GM23338 (cell line): ENCODE results near the gene IRS1.

Experiments used
- EZH2 ChIP-seq: fragments of 200-600 bp; sonication (generic); IDR thresholded peaks from one replicate; pipeline ENCODE4 v1.8.0; 2017; ENCODE audit warnings: antibody characterized with exemption, mild to moderate bottlenecking, low read depth; ENCODE audit not compliant: unreplicated experiment
- POLR2AphosphoS5 ChIP-seq: IDR thresholded peaks from 2 replicates; pipeline ENCODE4 v1.6.1; 2016; ENCODE audit warnings: antibody characterized with exemption, low read depth
- TF ChIP-seq, protein P1 (sequence below), 2 experiments: fragments of 200-600 bp in 1 of 2; sonication (generic) in 1 of 2; conservative IDR thresholded peaks; 2 replicates each; pipeline versions ENCODE4 v1.5.1 to v1.6.1; 2016 to 2017; ENCODE audit warnings: antibody characterized with exemption in 2 of 2, low read depth in 2 of 2, mild to moderate bottlenecking in 2 of 2, moderate library complexity in 1 of 2
- TF ChIP-seq, protein P2 (sequence below): IDR thresholded peaks from one replicate; pipeline ENCODE4 v1.6.1; 2018; ENCODE audit warnings: antibody characterized with exemption; ENCODE audit not compliant: unreplicated experiment

DNA sequence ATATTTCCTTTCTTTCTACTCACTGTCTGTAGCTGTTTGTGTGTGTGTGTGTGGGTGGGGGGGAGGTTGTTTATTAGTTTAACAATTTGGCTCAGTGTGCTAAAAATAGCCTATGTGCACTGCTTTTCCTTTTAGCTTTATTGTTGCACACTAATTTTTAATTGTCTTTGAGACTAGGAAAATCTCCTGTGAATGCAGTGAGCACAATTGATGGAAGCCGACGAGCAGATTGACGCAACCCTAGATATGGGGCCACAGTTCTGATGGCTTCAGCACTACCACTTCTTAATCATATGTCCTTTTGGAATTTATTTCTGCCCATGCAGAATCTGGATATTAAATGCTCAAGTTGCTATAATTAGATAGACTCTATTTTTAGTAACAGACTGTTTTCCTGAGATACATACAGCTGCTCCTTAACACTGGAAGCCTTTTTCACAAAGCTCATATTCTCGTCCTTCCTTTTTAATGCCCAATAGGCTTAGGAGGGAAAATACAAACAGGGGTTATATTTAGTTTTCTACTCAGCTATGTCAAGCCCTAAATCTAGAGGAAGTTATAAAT is 109.1 kb downstream of the IRS1 start:
- no peak for TF ChIP-seq EZH2
- TF ChIP-seq, protein P1, sequence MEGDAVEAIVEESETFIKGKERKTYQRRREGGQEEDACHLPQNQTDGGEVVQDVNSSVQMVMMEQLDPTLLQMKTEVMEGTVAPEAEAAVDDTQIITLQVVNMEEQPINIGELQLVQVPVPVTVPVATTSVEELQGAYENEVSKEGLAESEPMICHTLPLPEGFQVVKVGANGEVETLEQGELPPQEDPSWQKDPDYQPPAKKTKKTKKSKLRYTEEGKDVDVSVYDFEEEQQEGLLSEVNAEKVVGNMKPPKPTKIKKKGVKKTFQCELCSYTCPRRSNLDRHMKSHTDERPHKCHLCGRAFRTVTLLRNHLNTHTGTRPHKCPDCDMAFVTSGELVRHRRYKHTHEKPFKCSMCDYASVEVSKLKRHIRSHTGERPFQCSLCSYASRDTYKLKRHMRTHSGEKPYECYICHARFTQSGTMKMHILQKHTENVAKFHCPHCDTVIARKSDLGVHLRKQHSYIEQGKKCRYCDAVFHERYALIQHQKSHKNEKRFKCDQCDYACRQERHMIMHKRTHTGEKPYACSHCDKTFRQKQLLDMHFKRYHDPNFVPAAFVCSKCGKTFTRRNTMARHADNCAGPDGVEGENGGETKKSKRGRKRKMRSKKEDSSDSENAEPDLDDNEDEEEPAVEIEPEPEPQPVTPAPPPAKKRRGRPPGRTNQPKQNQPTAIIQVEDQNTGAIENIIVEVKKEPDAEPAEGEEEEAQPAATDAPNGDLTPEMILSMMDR (conservative IDR thresholded peaks at IDR 0.05; ENCODE audit: low read depth in 2 of 2) = no peak
- no peak for TF ChIP-seq POLR2AphosphoS5
- TF ChIP-seq, protein P2, sequence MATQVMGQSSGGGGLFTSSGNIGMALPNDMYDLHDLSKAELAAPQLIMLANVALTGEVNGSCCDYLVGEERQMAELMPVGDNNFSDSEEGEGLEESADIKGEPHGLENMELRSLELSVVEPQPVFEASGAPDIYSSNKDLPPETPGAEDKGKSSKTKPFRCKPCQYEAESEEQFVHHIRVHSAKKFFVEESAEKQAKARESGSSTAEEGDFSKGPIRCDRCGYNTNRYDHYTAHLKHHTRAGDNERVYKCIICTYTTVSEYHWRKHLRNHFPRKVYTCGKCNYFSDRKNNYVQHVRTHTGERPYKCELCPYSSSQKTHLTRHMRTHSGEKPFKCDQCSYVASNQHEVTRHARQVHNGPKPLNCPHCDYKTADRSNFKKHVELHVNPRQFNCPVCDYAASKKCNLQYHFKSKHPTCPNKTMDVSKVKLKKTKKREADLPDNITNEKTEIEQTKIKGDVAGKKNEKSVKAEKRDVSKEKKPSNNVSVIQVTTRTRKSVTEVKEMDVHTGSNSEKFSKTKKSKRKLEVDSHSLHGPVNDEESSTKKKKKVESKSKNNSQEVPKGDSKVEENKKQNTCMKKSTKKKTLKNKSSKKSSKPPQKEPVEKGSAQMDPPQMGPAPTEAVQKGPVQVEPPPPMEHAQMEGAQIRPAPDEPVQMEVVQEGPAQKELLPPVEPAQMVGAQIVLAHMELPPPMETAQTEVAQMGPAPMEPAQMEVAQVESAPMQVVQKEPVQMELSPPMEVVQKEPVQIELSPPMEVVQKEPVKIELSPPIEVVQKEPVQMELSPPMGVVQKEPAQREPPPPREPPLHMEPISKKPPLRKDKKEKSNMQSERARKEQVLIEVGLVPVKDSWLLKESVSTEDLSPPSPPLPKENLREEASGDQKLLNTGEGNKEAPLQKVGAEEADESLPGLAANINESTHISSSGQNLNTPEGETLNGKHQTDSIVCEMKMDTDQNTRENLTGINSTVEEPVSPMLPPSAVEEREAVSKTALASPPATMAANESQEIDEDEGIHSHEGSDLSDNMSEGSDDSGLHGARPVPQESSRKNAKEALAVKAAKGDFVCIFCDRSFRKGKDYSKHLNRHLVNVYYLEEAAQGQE = no peak
